ENCODE data around the gene TEX10.

The TEX10 gene

DNA sequence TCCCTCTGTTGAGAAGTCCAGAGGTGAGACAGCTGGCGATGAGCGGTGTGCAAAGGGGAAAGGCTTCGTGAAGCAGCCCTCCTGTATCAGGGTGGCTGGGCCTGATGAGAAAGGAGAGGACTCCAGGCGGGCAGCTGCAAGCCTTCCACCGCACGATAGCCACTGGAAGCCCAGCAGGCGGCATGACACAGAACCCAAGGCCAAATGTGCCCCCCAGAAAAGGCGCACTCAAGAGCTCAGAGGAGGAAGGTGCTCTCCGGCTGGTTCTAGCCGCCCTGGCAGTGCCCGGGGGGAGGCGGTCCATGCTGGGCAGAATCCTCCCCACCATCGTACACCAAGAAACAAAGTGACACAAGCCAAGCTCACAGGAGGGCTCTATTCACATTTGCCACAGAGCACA lies 60.3 kb downstream of the TEX10 start:
- DNase-seq = no peak
- intact Hi-C loops (cut with DNase I) = no loop called here

GRCh38 chr9:100290714-100291113 lies 62.0 kb downstream of the TEX10 start:
- intact Hi-C loops (cut with DNase I) = no loop called here
- no peak for DNase-seq

GRCh38 chr9:100287186-100287585 lies 65.6 kb downstream of the TEX10 start:
- intact Hi-C loops (cut with DNase I) = no loop called here
- DNase-seq = no peak

GRCh38 chr9:100286257-100286656 lies 66.5 kb downstream of the TEX10 start:
- DNase-seq = no peak
- intact Hi-C loops (cut with DNase I) = no loop called here

DNA sequence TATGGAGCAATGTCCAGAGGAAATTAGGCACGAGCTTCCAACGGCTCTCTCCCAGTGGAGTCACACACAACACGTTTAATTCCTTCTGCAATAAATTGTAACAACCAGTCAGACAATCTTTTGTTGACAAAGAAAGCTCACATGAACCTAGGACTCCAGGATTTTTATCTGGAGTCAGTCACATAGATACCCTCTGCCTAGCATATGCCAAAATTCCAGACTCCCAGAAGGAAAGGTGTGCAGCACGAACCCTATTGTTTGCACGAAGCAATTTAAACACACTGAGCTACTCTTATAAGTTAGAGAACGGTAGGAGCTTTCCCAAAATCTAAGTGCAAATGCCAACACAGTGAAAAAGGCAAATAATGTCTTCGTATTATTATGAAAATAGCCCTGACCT lies 67.1 kb downstream of the TEX10 start:
- intact Hi-C loops (cut with DNase I) = no loop called here
- no peak for DNase-seq

DNA sequence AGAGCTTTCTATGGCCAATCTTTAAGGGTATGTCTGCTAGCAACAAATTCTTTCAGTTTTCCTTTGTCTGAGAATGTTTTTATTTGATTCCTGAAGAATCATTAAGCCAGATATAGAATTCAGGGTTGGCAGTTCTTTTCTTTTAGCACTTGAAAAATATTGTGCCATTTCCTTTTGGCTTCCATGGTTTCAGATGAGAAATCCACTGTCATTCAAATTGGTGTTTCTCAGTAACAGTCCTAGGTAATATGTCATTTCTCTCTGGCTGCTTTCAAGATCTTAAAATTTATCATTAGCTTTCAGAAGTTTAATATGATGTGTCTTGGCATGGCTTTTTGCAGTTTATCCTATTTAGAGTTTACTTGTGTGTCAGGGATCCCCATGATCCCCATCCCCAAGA lies 67.7 kb downstream of the TEX10 start:
- intact Hi-C loops (cut with DNase I) = no loop called here
- no peak for DNase-seq

DNA sequence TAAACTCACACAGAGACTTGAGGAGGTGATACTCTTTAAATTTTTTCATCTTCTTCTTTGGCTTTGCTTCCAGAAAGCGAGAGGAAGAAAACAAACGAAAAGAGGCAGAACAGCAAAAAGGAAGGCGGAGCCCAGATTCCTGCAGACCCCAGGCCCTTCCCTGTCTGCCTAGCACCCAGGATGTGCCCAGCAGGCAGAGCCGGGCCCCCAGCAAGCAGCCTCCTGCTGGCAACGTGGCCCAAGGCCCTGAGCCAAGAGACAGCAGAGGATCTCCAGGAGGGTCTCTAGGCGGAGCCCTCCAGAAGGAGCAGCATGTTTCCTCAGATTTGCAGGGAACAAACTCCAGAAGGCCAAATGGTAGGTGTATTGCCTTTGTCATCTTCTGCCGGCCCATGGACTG lies 68.5 kb downstream of the TEX10 start:
- no peak for DNase-seq
- intact Hi-C loops (cut with DNase I) = no loop called here

GRCh38 chr9:100282388-100282719 lies 70.4 kb downstream of the TEX10 start:
- intact Hi-C loops (cut with DNase I) = no loop called here
- no peak for DNase-seq

DNA sequence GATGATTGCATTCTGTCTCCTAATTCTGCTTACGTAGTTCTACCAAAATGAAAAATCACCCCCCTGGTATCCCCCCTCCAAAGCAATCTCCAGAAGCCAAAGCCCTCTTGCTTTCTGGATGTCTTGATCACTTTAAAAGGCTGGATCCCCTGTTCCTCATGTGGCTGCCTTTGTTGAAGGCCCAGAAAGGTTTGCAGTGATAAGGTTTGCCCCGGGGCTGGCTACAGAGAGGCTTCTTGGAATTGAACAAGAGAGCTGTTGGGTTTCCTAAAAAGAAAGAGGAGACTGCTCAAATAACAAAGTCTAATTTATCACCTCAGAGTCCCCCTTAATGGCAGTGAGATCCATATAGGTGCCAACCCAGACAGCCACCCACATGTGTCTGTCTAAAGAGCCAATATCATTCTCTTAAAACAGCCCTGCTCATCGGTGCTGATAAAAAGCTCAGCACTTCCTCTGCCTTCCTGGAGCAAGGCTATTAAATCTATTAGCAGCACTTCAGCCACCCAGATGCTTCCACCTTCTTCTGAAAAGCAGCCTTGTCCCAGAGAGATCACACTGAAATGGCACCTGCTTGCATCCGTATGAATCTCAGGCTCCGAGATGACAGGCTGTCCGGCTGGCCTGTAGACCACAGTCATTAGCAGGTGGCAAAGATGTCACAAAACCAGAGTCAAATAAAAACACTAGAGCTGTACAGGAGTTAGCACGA lies 70.9 kb downstream of the TEX10 start:
- intact Hi-C loops (cut with DNase I) = no loop called here
- no peak for DNase-seq

- no peak for DNase-seq
- intact Hi-C loops (cut with DNase I) = no loop called here
Measured at GRCh38 chr9:100281066-100281465, 71.7 kb downstream of the TEX10 start.

DNA sequence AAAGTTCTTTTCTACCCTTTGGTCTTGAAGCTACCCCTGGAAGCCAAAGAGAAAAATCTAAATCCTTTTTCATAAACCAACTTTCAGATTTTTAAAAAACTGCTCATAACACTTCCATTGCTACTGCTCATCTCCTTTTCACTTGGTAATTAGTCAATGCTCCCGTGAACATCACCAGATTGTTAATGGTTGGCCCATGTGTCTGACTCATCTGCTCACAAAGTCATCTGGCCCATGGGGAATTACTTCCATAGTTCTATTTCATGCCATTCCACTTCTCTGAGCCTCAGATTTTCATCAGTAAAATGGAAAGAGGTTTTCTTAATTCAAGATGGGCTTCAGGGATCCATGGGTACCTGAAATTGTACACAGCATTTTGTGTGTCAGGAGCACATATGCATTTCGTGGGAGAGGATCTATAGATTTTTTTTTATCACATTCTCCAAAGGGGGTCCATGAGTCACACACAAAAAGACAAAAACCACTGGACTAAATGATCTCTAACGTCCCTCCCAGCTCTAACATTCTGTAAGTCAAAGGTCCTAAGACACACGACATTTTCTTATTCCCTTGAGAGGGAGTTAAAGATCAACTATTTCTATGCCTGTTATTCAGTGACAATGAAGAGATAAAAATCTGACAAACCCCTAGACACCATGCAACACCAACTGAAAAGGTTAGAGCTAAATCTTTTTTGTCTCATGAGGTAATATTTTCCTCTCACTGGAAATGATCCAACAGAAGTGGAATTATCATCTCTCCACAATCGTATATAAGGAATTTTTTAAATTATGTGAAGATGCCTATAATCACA lies 75.4 kb downstream of the TEX10 start:
- intact Hi-C loops (cut with DNase I) = no loop called here
- DNase-seq = no peak

GRCh38 chr9:100269656-100270055 lies 83.1 kb downstream of the TEX10 start:
- no peak for DNase-seq
- intact Hi-C loops (cut with DNase I) = no loop called here

- intact Hi-C loops (cut with DNase I) = no loop called here
- DNase-seq = no peak
Measured at GRCh38 chr9:100268271-100268670, 84.5 kb downstream of the TEX10 start.

GRCh38 chr9:100267211-100267610 lies 85.5 kb downstream of the TEX10 start:
- intact Hi-C loops (cut with DNase I) = no loop called here
- DNase-seq = no peak

Data from head of caudate nucleus (tissue), 42 donors.